Measurements from ENCODE around the gene PTPRCAP.

DNA sequence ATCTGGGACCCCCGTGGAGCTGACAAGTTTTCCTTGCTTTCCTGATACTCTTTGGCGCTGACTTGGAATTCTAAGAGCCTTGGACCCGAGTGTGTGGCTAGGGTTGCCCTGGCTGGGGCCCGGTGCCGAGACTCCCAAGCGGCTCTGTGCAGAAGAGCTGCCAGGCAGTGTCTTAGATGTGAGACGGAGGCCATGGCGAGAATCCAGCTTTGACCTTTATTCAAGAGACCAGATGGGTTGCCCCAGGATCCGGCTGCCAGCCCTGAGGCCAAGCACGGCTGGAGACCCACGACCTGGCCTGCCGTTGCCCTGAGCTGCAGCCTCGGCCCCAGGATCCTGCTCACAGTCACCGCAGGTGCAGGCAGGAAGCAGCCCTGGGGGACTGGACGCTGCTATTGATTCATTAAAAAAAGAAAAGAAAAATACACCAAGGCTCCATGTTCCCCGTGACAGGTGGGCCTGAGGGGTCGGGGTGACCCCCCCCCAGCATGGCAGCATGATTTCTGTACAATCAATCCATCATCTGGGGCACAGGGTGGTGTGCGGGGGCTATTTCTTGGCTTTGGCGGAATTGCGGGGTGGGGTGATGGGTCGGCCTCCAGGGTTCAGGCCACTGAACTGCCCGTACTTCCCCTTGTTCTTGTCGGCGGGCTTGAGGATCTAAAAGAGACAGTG, 39.4 kb downstream of the PTPRCAP start:
- TF ChIP-seq POLR2AphosphoS5 (IDR thresholded peaks at IDR 0.05): no peak
- TF ChIP-seq CTCF (IDR thresholded peaks at IDR 0.05): no peak
